Smooth muscle cell of the umbilical artery (primary cell): Measurements from ENCODE around the gene RNU4-1. TPM values are rescaled to one million over a fixed set of nuclear protein-coding genes. Genes with fewer than 3 reads are reported as not detected.

ENCODE experiments used
- total RNA-seq: library from RNA; depleted of rRNA; stranded (reverse); fragments of >200 nt; gene quantifications from 2 replicates; pipeline ENCODE4 v1.2.3, GENCODE V29; 2014

RNU4-1 gene
- total RNA-seq = under 0.01 TPM in 1 of 2 replicates, not detected in the other

DNA sequence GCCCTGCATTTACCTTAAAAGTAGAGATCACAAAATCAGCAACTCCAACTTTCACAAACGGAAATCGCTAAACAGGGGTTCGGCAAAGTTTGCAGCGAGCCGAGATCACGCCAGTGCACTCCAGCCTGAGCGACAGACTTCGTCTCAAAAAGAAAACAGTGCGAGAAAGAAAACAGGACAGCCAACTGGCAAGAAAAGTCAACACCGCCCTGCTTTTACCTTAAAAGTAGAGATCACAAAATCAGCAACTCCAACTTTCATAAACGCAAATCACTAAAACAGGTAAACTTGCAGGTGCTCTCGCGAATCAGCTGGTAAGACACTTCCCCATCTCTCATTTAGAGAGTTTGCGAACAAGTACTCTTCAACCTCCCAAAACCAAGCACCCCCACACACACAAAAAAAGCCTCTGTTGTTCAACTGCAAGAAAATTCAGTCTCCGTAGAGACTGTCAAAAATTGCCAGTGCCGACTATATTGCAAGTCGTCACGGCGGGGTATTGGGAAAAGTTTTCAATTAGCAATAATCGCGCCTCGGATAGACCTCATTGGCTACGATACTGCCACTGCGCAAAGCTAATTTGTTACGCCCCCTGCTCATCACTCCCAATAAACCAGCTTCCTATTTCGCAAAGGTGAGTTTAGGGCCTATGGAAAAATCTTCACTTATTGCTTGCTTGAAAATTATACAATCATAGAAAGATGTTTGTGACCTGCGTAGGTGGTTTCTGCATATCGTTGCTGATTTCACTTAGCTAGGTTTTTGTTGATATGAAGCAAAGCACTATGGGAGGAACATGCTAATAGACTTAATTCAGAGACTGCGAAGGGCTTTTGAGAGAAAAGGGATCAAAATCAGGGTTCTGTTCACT is at the start of gene RNU4-1:
Gene RNU4-1 (minus strand): TSS at position 577 of the 871 bp plus-strand sequence.

DNA sequence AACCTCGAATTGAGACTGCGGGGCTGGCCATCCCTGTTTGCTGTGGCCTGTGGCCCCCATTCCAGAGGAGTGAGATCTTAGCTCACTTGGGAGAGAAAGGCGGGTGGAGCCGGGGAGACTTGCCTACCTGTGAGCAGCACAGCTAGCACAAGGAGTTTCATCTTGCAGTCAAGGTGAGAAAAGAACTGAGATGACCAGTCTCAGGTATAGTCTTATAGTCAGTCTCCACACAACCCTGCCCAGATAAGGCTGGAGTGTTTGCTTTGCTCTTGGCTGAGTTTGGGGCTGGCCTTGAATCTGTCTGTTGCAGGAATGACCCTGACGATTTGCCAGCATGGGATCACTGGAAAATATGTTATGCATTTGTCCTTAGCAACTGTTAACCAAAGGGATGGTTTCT is 34.6 kb upstream of the RNU4-1 start, which contains the start of gene PLA2G1B:
Gene PLA2G1B (minus strand): TSS at position 187 of the 400 bp plus-strand sequence. CDS start 26 bp downstream, at position 161.

GRCh38 chr12:120301962-120302815 is 9.2 kb upstream of the RNU4-1 start, which contains the start of gene SIRT4:
SIRT4 (plus strand) TSS chr12:120302321; CDS start chr12:120303562, 1,241 bp downstream.

GRCh38 chr12:120265473-120266179 is 27.4 kb downstream of the RNU4-1 start, which contains the start of gene PXN:
PXN (minus strand) TSS chr12:120265730; CDS start chr12:120265629, 101 bp downstream.

Other genes with a start within 250 kb of the RNU4-1 start
- 16.9 and 27.5 TPM in 2 replicates for gene RAB35, start 176.5 kb downstream of the RNU4-1 start, total RNA-seq
- 89.4 and 210 TPM in 2 replicates for gene GCN1, start 98.5 kb downstream of the RNU4-1 start, total RNA-seq
- gene RPLP0, start 92.1 kb downstream of the RNU4-1 start, total RNA-seq = 1,799 and 3,968 TPM in 2 replicates
- gene PXN, start 27.5 kb downstream of the RNU4-1 start, total RNA-seq = 22.9 and 87.4 TPM in 2 replicates
- gene RNU4-2, start 1.3 kb downstream of the RNU4-1 start, total RNA-seq = under 0.01 TPM in 2 replicates
- gene SIRT4, start 9.1 kb upstream of the RNU4-1 start, total RNA-seq = 0.69 and 2.7 TPM in 2 replicates
- gene PLA2G1B, start 34.5 kb upstream of the RNU4-1 start, total RNA-seq = not detected in 2 replicates
- gene MSI1, start 75.9 kb upstream of the RNU4-1 start, total RNA-seq = not detected in 2 replicates
- 267 and 524 TPM in 2 replicates for gene COX6A1, start 144.9 kb upstream of the RNU4-1 start, total RNA-seq
- gene TRIAP1, start 153.1 kb upstream of the RNU4-1 start, total RNA-seq = 19.3 and 24.9 TPM in 2 replicates
- gene GATC, start 153.2 kb upstream of the RNU4-1 start, total RNA-seq = 18.4 and 23.9 TPM in 2 replicates
- gene SRSF9, start 176.5 kb upstream of the RNU4-1 start, total RNA-seq = 190 and 243 TPM in 2 replicates
- gene DYNLL1, start 202.9 kb upstream of the RNU4-1 start, total RNA-seq = 255 and 301 TPM in 2 replicates
- 30.5 and 33.6 TPM in 2 replicates for gene COQ5, start 235.9 kb upstream of the RNU4-1 start, total RNA-seq
- gene RNF10, start 241.1 kb upstream of the RNU4-1 start, total RNA-seq = 137 and 223 TPM in 2 replicates